DMS79 (cell line): ENCODE results near the gene OR5B3.
"Not testable (repeated sequence)": the region's sequence is repeated elsewhere in the genome, so short reads cannot be mapped to it uniquely, and the experiment has no call there.

Experiments
- DNase-seq: peaks from one replicate; lab custom pipeline; 2025; lab: John Stamatoyannopoulos, UW

Gene OR5B3

DNA sequence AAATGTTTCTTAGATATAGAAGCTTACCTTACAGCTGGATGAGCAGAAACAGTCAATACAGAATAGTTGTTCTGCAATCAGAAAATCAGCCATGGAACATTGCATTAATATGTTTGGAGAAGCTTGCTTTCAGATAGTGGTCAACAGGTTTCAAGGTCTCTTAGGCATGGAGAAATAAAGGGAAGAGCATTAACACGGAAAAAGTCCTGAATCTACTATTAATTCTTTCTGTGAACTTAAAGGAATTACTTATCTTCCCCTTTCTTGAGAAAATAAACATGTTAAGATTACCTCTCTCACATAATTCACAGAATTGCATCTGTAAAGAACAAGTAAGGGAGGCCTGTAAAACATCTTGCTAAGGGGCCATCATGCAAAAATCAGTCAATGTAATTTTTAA is at the start of gene OR5B3:
OR5B3 (minus strand) TSS at position 101 of the 400 bp plus-strand sequence. CDS start 3,465 bp downstream, outside the sequence.
- no peak for DNase-seq

GRCh38 chr11:58451585-58451984 is 44.9 kb upstream of the OR5B3 start:
- DNase-seq = no peak

DNA sequence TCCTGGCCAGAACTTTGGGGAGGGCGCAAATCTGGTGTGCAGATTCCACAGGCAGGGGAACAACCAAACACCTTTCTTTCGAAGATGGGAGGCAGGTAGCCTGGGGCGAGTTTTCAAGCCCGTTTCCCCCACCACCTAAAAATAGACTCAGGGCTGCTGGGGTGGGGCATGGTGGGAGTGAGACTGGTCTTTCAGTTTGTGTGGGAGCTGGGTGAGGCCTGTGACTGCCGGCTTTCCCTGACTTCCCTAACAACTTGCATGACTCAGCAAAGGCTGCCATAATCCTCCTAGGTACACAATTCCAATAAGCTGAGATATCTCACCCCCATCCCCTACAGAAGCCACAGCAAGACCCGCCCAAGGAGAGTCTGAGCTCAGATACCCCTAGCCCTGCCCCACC is 39.6 kb upstream of the OR5B3 start:
- no peak for DNase-seq

GRCh38 chr11:58444300-58444699 is 37.6 kb upstream of the OR5B3 start:
- no peak for DNase-seq

GRCh38 chr11:58442136-58442535 is 35.5 kb upstream of the OR5B3 start, which contains the start of gene OR5B12:
Gene OR5B12, minus strand, starts transcription at chr11:58442236. Its CDS starts 2,085 bp downstream, at chr11:58440151.
- no peak for DNase-seq

GRCh38 chr11:58438486-58438885 is 31.8 kb upstream of the OR5B3 start:
- no peak for DNase-seq

GRCh38 chr11:58434217-58434616 is 27.5 kb upstream of the OR5B3 start:
- no peak for DNase-seq

GRCh38 chr11:58433638-58434203 is 27.0 kb upstream of the OR5B3 start:
- DNase-seq = no peak

DNA sequence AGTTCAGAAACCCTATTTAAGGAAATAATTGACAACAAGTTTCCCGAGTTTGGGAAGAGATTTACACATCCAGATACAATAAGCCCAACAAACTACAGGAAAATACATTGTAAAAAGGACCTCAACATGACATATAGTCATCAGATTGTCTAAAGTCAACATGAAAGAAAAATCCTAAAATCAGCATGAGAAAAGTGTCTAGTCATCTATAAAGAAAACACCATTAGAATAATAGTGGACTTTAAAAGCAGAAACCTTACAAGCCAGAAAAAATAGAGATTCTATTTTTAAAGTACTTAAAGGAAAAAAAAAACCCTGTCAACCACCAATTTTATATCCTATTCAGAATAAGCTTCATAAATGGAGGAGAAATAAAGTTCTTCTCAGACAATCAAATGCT is 22.6 kb upstream of the OR5B3 start:
- no peak for DNase-seq

- no peak for DNase-seq
Observed at GRCh38 chr11:58428021-58428420, 21.3 kb upstream of the OR5B3 start, which contains the start of gene OR5B2. Gene OR5B2, minus strand, starts transcription at chr11:58428121. Its CDS starts 4,860 bp downstream, at chr11:58423261.

DNA sequence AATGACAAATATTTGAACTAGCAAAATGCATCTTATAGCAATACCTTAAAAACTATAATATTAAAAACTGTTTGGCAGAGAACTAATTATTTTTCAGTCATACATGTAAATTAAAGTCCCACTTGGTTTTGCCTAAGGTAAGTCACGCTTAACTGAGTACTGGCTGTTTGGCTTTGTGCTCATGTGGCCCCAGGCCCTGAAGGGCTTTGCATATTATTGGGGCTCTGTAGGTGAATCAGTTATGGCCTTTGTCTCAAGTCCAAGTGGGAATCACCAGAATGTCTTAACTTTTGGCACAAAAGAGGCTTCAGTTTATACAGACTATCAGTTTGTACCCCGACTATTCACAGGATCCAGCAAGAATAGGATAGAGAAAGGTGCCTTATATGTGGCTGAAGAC is 7.1 kb downstream of the OR5B3 start:
- DNase-seq = not testable (repeated sequence)

- no peak for DNase-seq
Observed at GRCh38 chr11:58395581-58395980, 11.1 kb downstream of the OR5B3 start.

DNA sequence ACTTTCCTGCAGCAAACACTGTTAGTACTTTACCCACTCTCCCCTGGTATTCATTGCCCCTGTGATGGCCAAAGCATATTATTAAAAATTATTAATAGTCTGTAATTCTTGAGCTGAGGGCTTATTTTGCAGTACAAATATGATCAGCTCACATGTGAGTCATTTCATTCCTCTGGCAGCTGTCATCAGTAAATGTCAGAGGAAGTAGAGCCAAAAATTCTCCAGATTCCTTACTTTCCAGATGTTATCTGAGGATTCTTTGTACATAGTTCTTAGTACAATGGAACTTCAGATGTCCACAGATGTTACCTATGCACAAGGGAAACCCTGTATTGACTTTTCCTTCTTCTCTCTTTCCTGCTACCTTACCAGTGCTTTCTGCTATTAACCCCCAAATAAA is 12.5 kb downstream of the OR5B3 start:
- no peak for DNase-seq

DNA sequence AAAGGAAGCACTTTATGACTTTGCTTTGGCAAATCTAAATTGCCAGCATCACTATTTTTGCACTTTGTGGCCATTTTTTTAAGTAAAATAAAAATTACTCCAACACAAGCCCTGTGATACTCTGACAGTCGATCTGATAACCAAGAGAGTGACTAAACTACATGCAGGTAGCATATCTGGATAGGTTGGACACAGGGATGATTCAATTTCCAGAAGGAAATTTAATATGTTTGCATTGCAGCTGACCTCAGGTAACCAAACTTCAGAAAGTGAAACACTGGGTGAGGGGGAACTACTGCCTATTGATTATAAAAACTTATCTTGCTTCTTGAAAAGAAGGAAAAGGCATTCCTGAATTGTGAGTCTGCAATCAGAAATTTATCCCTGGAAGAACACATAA is 13.9 kb downstream of the OR5B3 start:
- DNase-seq = no peak

DNA sequence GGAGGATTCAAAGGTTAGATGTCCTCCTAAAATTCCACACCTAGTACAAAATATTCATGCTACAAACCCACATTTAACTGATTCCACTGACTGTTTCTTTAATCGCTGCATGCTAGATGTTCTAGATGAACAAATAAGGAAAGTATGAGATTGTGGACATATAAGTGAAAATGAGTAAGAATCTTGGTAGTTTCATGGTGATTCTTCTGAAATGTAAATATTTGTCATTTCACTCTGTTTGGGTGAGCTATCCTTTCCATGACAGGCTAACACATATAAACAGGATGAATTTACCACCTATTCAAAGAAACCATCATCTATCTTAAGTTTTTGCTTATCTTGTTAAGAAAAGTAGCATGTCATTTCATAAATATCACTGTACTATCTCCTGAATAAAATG is 14.8 kb downstream of the OR5B3 start:
- DNase-seq = no peak

DNA sequence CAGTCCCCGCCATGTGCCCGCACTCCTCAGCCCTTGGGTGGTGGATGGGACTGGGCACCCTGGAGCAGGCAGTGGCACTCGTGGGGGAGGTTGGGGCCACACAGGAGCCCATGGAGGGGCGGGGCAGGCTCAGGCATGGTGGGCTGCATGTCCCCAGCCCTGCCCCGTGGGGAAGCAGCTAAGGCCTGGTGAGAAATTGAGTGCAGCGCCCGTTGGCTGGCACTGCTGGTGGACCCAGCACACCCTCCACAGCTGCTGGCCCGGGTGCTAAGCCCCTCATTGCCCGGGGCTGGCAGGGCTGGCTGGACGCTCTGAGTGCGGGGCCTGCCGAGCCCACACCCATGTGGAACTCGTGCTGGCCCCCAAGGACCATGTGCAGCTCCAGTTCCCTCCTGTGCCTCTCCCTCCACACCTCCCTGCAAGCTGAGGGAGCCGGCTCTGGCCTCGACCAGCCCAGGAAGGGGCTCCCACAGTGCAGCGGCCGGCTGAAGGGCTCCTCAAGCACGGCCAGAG is 16.1 kb downstream of the OR5B3 start:
- DNase-seq = no peak

GRCh38 chr11:58358969-58359368 is 47.7 kb downstream of the OR5B3 start, which contains the start of gene OR5B17:
Gene OR5B17, minus strand, starts transcription at chr11:58359069. Its CDS starts 0 bp downstream, at chr11:58359069.
- DNase-seq = no peak

GRCh38 chr11:58354727-58355126 is 51.9 kb downstream of the OR5B3 start:
- DNase-seq = no peak
